ENCODE results near the gene TPST2. TPM values are rescaled to one million over a fixed set of nuclear protein-coding genes. Genes with fewer than 3 reads are reported as not detected.

TPST2 gene
- total and polyA plus RNA-seq, 2 donors (not counting 3 experiments of a cell fraction or from before 2014, with no cell fraction given): 49.4 to 121 TPM

GRCh38 chr22:26480611-26480932 lies 109.4 kb downstream of the TPST2 start:
- H3K79me2 ChIP-seq (ENCODE audit: control insufficient read depth, insufficient read depth, low read length): peaks cover 37% of the 10 kb centered on the region
- no peak overlapping the region for H3K27ac ChIP-seq (ENCODE audit: insufficient read depth, low read depth, low read length)
- FAIRE-seq (no peak), DNase-seq (ENCODE audit: low read depth, low spot score) (no peak)
- ChIA-PET CTCF (interaction anchor here (1.3 kb wide), 1 partner anchor 9 kb away, joined by 3 read pairs; no protein-coding TSS in a partner anchor), POLR2A (no interaction called here)
- H4K20me1 ChIP-seq (replicated peaks; ENCODE audit: control insufficient read depth, extremely low read depth, insufficient read depth, low read length): no peaks in the 10 kb centered on the region
- no peak overlapping the region for H3K4me3 ChIP-seq (replicated peaks in 1 of 3; ENCODE audit: insufficient read depth in 1 of 3, low read depth in 1 of 3, low read length in 3 of 3)
- H3K9me3 ChIP-seq (replicated peaks; ENCODE audit: control insufficient read depth, insufficient read depth, low read length): no peaks in the 10 kb centered on the region
- TF ChIP-seq EZH2 (IDR thresholded peaks at IDR 0.05; ENCODE audit: borderline replicate concordance, low read depth, low read length, severe bottlenecking): no peak
- no peak for TF ChIP-seq POLR2A (IDR thresholded peaks at IDR 0.05; ENCODE audit: low read depth, low read length)
- intact Hi-C loops (cut with micrococcal nuclease) (no loop called here), dilution Hi-C loops (cut with MboI; ENCODE audit: extremely low pct_ligation_motif_present, low sequenced_read_pairs) (no loop called here)
- BruUV-seq (replicated peaks): no TSS peak
- H3K9ac ChIP-seq (replicated peaks; ENCODE audit: extremely low read depth, insufficient read depth, low read length): no peak overlapping the region
- H3K4me2 ChIP-seq (ENCODE audit: insufficient read depth, low read length): no peak overlapping the region
- no peak overlapping the region for H2AFZ ChIP-seq (ENCODE audit: low read depth, low read length)
- H3K27me3 ChIP-seq (ENCODE audit: control insufficient read depth in 2 of 2, insufficient read depth in 2 of 2, low read length in 2 of 2): no peaks in the 10 kb centered on the region
- H3K4me1 ChIP-seq (ENCODE audit: control insufficient read depth, extremely low read depth, insufficient read depth, low read length): peaks cover 23% of the 10 kb centered on the region
- no peaks in the 10 kb centered on the region for H3K9me1 ChIP-seq (replicated peaks; ENCODE audit: control insufficient read depth, extremely low read depth, insufficient read depth, low read length)
- peaks cover 5 to 11% of the 10 kb centered on the region in 2 experiments for H3K36me3 ChIP-seq (ENCODE audit: control insufficient read depth in 2 of 2, extremely low read depth in 1 of 2, insufficient read depth in 2 of 2, low read length in 2 of 2)

DNA sequence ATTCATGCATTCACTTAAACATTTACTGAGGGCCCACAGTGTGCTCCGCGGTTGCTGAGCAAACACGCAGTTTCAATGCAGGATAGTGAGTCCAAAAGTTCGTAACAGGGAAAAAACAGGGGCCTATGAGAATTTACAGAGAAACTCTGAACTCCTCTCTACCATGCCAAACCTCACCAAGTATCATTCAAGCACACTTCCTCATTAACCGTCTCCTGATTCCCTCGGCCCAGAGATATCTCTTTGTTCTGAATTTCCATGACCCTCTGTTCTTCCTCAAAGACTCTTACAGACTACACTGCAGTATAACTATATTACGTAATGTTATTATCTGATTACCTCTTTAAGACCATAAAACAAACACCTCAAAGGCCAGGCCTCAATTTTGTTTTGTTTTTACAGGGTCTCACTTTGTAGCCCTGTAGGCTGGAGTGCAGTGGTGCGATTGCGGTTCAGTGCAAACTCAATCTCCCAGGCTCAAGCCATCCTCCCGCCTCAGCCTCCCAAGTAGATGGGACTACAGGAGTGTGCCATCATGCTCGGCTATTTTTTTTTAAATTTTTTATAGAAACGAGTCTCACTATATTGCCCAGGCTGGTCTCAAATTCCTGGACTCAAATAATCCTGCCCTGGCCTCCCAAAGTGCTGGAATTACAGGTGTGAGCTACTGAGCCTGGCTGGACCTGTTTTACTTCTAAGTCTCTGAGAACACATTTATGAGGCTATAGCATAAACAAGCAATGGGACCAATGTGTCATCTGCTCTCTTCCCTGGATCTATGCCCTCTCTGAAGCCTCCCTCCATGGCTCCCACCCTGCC lies 109.9 kb downstream of the TPST2 start:
- Histone ChIP-seq H3K9ac (replicated peaks; ENCODE audit: extremely low read depth, insufficient read depth, low read length) (no peak overlapping the region), H4K20me1 (replicated peaks; ENCODE audit: control insufficient read depth, extremely low read depth, insufficient read depth, low read length) (no peaks in the 10 kb centered on the region), H3K27ac (ENCODE audit: insufficient read depth, low read depth, low read length) (no peak overlapping the region), H3K4me3 (replicated peaks in 1 of 3; ENCODE audit: insufficient read depth in 1 of 3, low read depth in 1 of 3, low read length in 3 of 3) (no peak overlapping the region), H3K79me2 (ENCODE audit: control insufficient read depth, insufficient read depth, low read length) (peaks cover 33% of the 10 kb centered on the region), H3K4me2 (ENCODE audit: insufficient read depth, low read length) (no peak overlapping the region), H3K9me3 (replicated peaks; ENCODE audit: control insufficient read depth, insufficient read depth, low read length) (no peaks in the 10 kb centered on the region), H3K4me1 (ENCODE audit: control insufficient read depth, extremely low read depth, insufficient read depth, low read length) (peaks cover 22% of the 10 kb centered on the region), H3K36me3 (ENCODE audit: control insufficient read depth in 2 of 2, extremely low read depth in 1 of 2, insufficient read depth in 2 of 2, low read length in 2 of 2) (peaks cover 5 to 11% of the 10 kb centered on the region in 2 experiments), H3K9me1 (replicated peaks; ENCODE audit: control insufficient read depth, extremely low read depth, insufficient read depth, low read length) (no peaks in the 10 kb centered on the region), H2AFZ (ENCODE audit: low read depth, low read length) (peak overlapping the region; percentile 11), H3K27me3 (ENCODE audit: control insufficient read depth in 2 of 2, insufficient read depth in 2 of 2, low read length in 2 of 2) (no peaks in the 10 kb centered on the region)
- TF ChIP-seq FOS (IDR thresholded peaks at IDR 0.05; ENCODE audit: borderline replicate concordance, insufficient read depth, low read length) (no peak), POLR2A (IDR thresholded peaks at IDR 0.05; ENCODE audit: low read depth, low read length) (no peak), CTCF (IDR thresholded peaks at IDR 0.05; ENCODE audit: extremely low read depth in 1 of 2, insufficient read depth in 1 of 2, low read depth in 1 of 2, low read length in 2 of 2) (no peak), MYC (IDR thresholded peaks at IDR 0.05; ENCODE audit: low read depth, low read length) (no peak)
- TF ChIP-seq, protein P1, sequence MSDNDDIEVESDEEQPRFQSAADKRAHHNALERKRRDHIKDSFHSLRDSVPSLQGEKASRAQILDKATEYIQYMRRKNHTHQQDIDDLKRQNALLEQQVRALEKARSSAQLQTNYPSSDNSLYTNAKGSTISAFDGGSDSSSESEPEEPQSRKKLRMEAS (IDR thresholded peaks at IDR 0.05; ENCODE audit: insufficient read depth, insufficient read length): no peak
- no peak for DNase-seq (ENCODE audit: low read depth, low spot score)
- CTCF ChIA-PET: interaction anchor here (0.8 to 1.4 kb wide), 3 partner anchors 16 to 175 kb away, joined by 3 to 4 read pairs (median 3); no protein-coding TSS in a partner anchor
- dilution Hi-C loops (cut with MboI; ENCODE audit: extremely low pct_ligation_motif_present, low sequenced_read_pairs): no loop called here
- intact Hi-C loops (cut with micrococcal nuclease): no loop called here
- no TSS peak for BruUV-seq (replicated peaks)
- FAIRE-seq: no peak
- POLR2A ChIA-PET: no interaction called here
